ENCODE data around the gene ATXN7L3B. TPM values are rescaled to one million over a fixed set of nuclear protein-coding genes. Genes with fewer than 3 reads are reported as not detected.
A peak's percentile ranks its signal among the peaks of the same experiment; 100 is the strongest.

The ATXN7L3B gene
- total and polyA plus RNA-seq, 2 experiments from 2014 or later: 14.0 to 40.8 TPM

GRCh38 chr12:74515849-74516248 lies 21.8 kb upstream of the ATXN7L3B start:
- H4K20me1 ChIP-seq (replicated peaks; ENCODE audit: insufficient read depth): no peaks in the 10 kb centered on the region
- TF ChIP-seq ZNF114 (CRISPR knock-in tag; IDR thresholded peaks at IDR 0.05): no peak
- no peak for TF ChIP-seq ZNF331 (CRISPR knock-in tag; IDR thresholded peaks at IDR 0.05; ENCODE audit: low read depth)
- TF ChIP-seq NANOG (IDR thresholded peaks at IDR 0.05; ENCODE audit: borderline replicate concordance): no peak
- TF ChIP-seq ETS1 (IDR thresholded peaks at IDR 0.05): no peak
- no peak for TF ChIP-seq EZH2 (IDR thresholded peaks at IDR 0.05; ENCODE audit: low read depth, unreplicated experiment)
- DNase-seq (ENCODE audit: low spot score) (no peak), ATAC-seq (no peak)
- Mint-ChIP-seq H3K9me3 (no peaks in the 10 kb centered on the region), H3K4me1 (0 out of 3 replicates have a peak, but pooled peaks cover 3% of the 10 kb centered on the region), H3K27me3 (ENCODE audit: insufficient read depth, low read depth, poor library complexity) (no peaks in the 10 kb centered on the region), H3K4me3 (no peak overlapping the region), H3K27ac (no peak overlapping the region), H3K36me3 (ENCODE audit: low read depth) (no peaks in the 10 kb centered on the region)
- no peak overlapping the region for H3K27ac ChIP-seq (ENCODE audit: low read depth)
- H3K4me3 ChIP-seq: no peak overlapping the region
- H3K4me2 ChIP-seq: no peak overlapping the region
- H2AFZ ChIP-seq: 0 out of 2 replicates have a peak overlapping the region, but pooled peaks have one; percentile 67
- H3K9me2 ChIP-seq (ENCODE audit: insufficient read depth): no peaks in the 10 kb centered on the region
- no peaks in the 10 kb centered on the region for H3F3A ChIP-seq (replicated peaks; ENCODE audit: low read depth)
- H3K36me3 ChIP-seq (ENCODE audit: insufficient read depth): no peaks in the 10 kb centered on the region
- H3K27me3 ChIP-seq (ENCODE audit: insufficient read depth): no peaks in the 10 kb centered on the region
- no peaks in the 10 kb centered on the region for H3K79me2 ChIP-seq (replicated peaks; ENCODE audit: insufficient read depth)
- H3K4me1 ChIP-seq (ENCODE audit: insufficient read depth): no peaks in the 10 kb centered on the region

- Mint-ChIP-seq H3K36me3 (ENCODE audit: low read depth) (no peaks in the 10 kb centered on the region), H3K4me1 (no peaks in the 10 kb centered on the region), H3K27me3 (ENCODE audit: insufficient read depth, low read depth, poor library complexity) (no peaks in the 10 kb centered on the region), H3K9me3 (no peaks in the 10 kb centered on the region), H3K27ac (no peak overlapping the region), H3K4me3 (no peak overlapping the region)
- no peak overlapping the region for H3K4me3 ChIP-seq
- H3K27me3 ChIP-seq (ENCODE audit: insufficient read depth): no peaks in the 10 kb centered on the region
- no peaks in the 10 kb centered on the region for H3K36me3 ChIP-seq (ENCODE audit: insufficient read depth)
- H3K27ac ChIP-seq (ENCODE audit: low read depth): no peak overlapping the region
- no peak for TF ChIP-seq STAT1 (IDR thresholded peaks at IDR 0.05; ENCODE audit: unreplicated experiment)
- no peak for TF ChIP-seq CTCF (conservative IDR thresholded peaks at IDR 0.05; ENCODE audit: low read depth in 2 of 2)
- ATAC-seq (no peak), DNase-seq (ENCODE audit: low spot score) (no peak)
- no peaks in the 10 kb centered on the region for H3K9me2 ChIP-seq (ENCODE audit: insufficient read depth)
- H3K4me2 ChIP-seq: no peak overlapping the region
- H4K20me1 ChIP-seq (replicated peaks; ENCODE audit: insufficient read depth): no peaks in the 10 kb centered on the region
- no peaks in the 10 kb centered on the region for H3F3A ChIP-seq (replicated peaks; ENCODE audit: low read depth)
- H3K79me2 ChIP-seq (replicated peaks; ENCODE audit: insufficient read depth): no peaks in the 10 kb centered on the region
- H2AFZ ChIP-seq: no peak overlapping the region
- H3K4me1 ChIP-seq (ENCODE audit: insufficient read depth): no peaks in the 10 kb centered on the region
Measured at GRCh38 chr12:74526535-74526934, 11.1 kb upstream of the ATXN7L3B start.

- no peak for TF ChIP-seq ZNF462 (CRISPR knock-in tag; IDR thresholded peaks at IDR 0.05)
- no peak for TF ChIP-seq ZNF114 (CRISPR knock-in tag; IDR thresholded peaks at IDR 0.05)
Measured at GRCh38 chr12:74527491-74527890, 10.1 kb upstream of the ATXN7L3B start.

More at GRCh38 chr12:74527491-74527890, 10.1 kb upstream of the ATXN7L3B start:
- H3K4me2 ChIP-seq: no peak overlapping the region
- no peaks in the 10 kb centered on the region for H3K36me3 Mint-ChIP-seq (ENCODE audit: low read depth)
- no peaks in the 10 kb centered on the region for H3K9me3 Mint-ChIP-seq
- no peak for ATAC-seq
- no peak overlapping the region for H2AFZ ChIP-seq
- H3K27ac ChIP-seq (ENCODE audit: low read depth): no peak overlapping the region
- no peak overlapping the region for H3K4me3 Mint-ChIP-seq
- H3F3A ChIP-seq (replicated peaks; ENCODE audit: low read depth): no peaks in the 10 kb centered on the region
- no peaks in the 10 kb centered on the region for H3K9me2 ChIP-seq (ENCODE audit: insufficient read depth)
- no peaks in the 10 kb centered on the region for H3K4me1 ChIP-seq (ENCODE audit: insufficient read depth)
- H3K27me3 Mint-ChIP-seq (ENCODE audit: insufficient read depth, low read depth, poor library complexity): no peaks in the 10 kb centered on the region
- no peak overlapping the region for H3K27ac Mint-ChIP-seq
- no peaks in the 10 kb centered on the region for H3K4me1 Mint-ChIP-seq
- no peaks in the 10 kb centered on the region for H3K36me3 ChIP-seq (ENCODE audit: insufficient read depth)
- no peak overlapping the region for H3K4me3 ChIP-seq
- H3K27me3 ChIP-seq (ENCODE audit: insufficient read depth): no peaks in the 10 kb centered on the region
- no peak for DNase-seq (ENCODE audit: low spot score)
- no peaks in the 10 kb centered on the region for H3K79me2 ChIP-seq (replicated peaks; ENCODE audit: insufficient read depth)
- H4K20me1 ChIP-seq (replicated peaks; ENCODE audit: insufficient read depth): no peaks in the 10 kb centered on the region

Data from GM23338 (cell line).